Caco-2 (cell line): ENCODE data around the gene LIPC. TPM values are rescaled to one million over a fixed set of nuclear protein-coding genes. Genes with fewer than 3 reads are reported as not detected.

Experiments used
- BruUV-seq: library from RNA; stranded (reverse); fragments of 400-500 nt; replicated peaks from 2 replicates; lab custom pipeline; 2021; lab: Mats Ljungman, UMichigan
- CTCF ChIA-PET: fragments of 300-600 bp; sonication (Branson Sonifier 250); formaldehyde crosslinking; loops from one replicate; lab custom pipeline; 2022; ENCODE audit warnings: antibody characterized with exemption; lab: Charles Lee
- POLR2A ChIA-PET: fragments of 300-600 bp; sonication (Branson Sonifier 250); formaldehyde crosslinking; loops from one replicate; lab custom pipeline; 2022; ENCODE audit warnings: antibody characterized with exemption; lab: Charles Lee
- DNase-seq, 2 experiments: peaks; one replicate each; pipeline versions ENCODE4 v3.0.0 to v3.0.0-alpha.2; 2020 to 2022
- H3K27me3 ChIP-seq: replicated peaks from 2 replicates; pipeline ENCODE4 v1.6.0; 2011; ENCODE audit warnings: low read length; ENCODE audit not compliant: control insufficient read depth, insufficient read depth
- H3K36me3 ChIP-seq: 2 replicates; pipeline ENCODE4 v1.5.1; 2011; ENCODE audit warnings: low read length; ENCODE audit not compliant: control insufficient read depth, insufficient read depth
- H3K4me1 ChIP-seq: fragments of 250-450 bp; sonication (Bioruptor Pico); 2 replicates; pipeline ENCODE4 v1.5.1; 2020; ENCODE audit warnings: mild to moderate bottlenecking
- H3K4me3 ChIP-seq: 2 replicates; pipeline ENCODE4 v1.5.1; 2011; ENCODE audit warnings: low read depth, mild to moderate bottlenecking, control low read depth, low read length
- H3K9me3 ChIP-seq: fragments of 250-450 bp; sonication (Bioruptor Pico); 2 replicates; pipeline ENCODE4 v1.5.1; 2020; ENCODE audit warnings: mild to moderate bottlenecking, moderate library complexity
- H3K27ac Mint-ChIP-seq: one replicate; pipeline ENCODE4 v1.8.0; 2022; ENCODE audit warnings: mixed read lengths; ENCODE audit not compliant: unreplicated experiment
- H3K27me3 Mint-ChIP-seq: one replicate; pipeline ENCODE4 v1.8.0; 2022; ENCODE audit warnings: mixed read lengths; ENCODE audit not compliant: insufficient read depth, unreplicated experiment
- H3K36me3 Mint-ChIP-seq: one replicate; pipeline ENCODE4 v1.8.0; 2022; ENCODE audit warnings: mild to moderate bottlenecking, mixed read lengths; ENCODE audit not compliant: insufficient read depth, unreplicated experiment
- H3K4me1 Mint-ChIP-seq: one replicate; pipeline ENCODE4 v1.8.0; 2022; ENCODE audit warnings: low read depth, mixed read lengths; ENCODE audit not compliant: unreplicated experiment
- H3K4me3 Mint-ChIP-seq: one replicate; pipeline ENCODE4 v1.8.0; 2022; ENCODE audit warnings: mild to moderate bottlenecking, moderate library complexity, mixed read lengths; ENCODE audit not compliant: unreplicated experiment
- H3K9me3 Mint-ChIP-seq: one replicate; pipeline ENCODE4 v1.8.0; 2022; ENCODE audit warnings: mixed read lengths; ENCODE audit not compliant: unreplicated experiment
- CTCF ChIP-seq, 2 experiments: fragments of 200-600 bp in 1 of 2; IDR thresholded peaks; 1 replicate in 1 of 2; 2 replicates in 1 of 2; pipeline versions ENCODE4 v1.5.1 to v1.8.0; 2011 to 2022; ENCODE audit warnings: antibody characterized with exemption in 1 of 2, control low read depth in 1 of 2, inconsistent platforms in 1 of 2, low read depth in 1 of 2, low read length in 1 of 2, mild to moderate bottlenecking in 1 of 2, moderate library complexity in 1 of 2; ENCODE audit not compliant: insufficient read depth in 1 of 2, severe bottlenecking in 1 of 2, unreplicated experiment in 1 of 2
- intact Hi-C: fragments of 100-400 bp; cut with micrococcal nuclease; formaldehyde crosslinking; loops from one replicate; pipeline ENCODE4 v1.10.0; 2022; ENCODE audit not compliant: unreplicated experiment
- total RNA-seq: library from RNA; stranded (reverse); gene quantifications from 2 replicates; pipeline ENCODE4 v1.2.3, GENCODE V29; 2022

LIPC gene
- total RNA-seq, 1 experiment from 2014 or later, result 17.6 TPM

- Mint-ChIP-seq H3K9me3 (no peaks in the 10 kb centered on the region), H3K36me3 (no peaks in the 10 kb centered on the region), H3K27ac (no peak overlapping the region), H3K27me3 (no peaks in the 10 kb centered on the region), H3K4me1 (peaks cover 2% of the 10 kb centered on the region), H3K4me3 (no peak overlapping the region)
- no peak for TF ChIP-seq CTCF (IDR thresholded peaks at IDR 0.05; ENCODE audit: insufficient read depth in 1 of 2, low read depth in 1 of 2, low read length in 1 of 2, severe bottlenecking in 1 of 2, unreplicated experiment in 1 of 2)
- 0 out of 2 replicates have a peak, but pooled peaks cover 7% of the 10 kb centered on the region for H3K4me1 ChIP-seq
- BruUV-seq, result no TSS peak
- H3K9me3 ChIP-seq, result no peaks in the 10 kb centered on the region; the same call in 1 of the 2 replicates
- no peaks in the 10 kb centered on the region for H3K36me3 ChIP-seq
- ChIA-PET CTCF (no interaction called here), POLR2A (no interaction called here)
- intact Hi-C loops, result no loop called here
- no peaks in the 10 kb centered on the region for H3K27me3 ChIP-seq
- DNase-seq, result no peak
- no peak overlapping the region for H3K4me3 ChIP-seq
These were observed 129.5 kb downstream of the LIPC start for GRCh38 chr15:58561321-58561720.

DNA sequence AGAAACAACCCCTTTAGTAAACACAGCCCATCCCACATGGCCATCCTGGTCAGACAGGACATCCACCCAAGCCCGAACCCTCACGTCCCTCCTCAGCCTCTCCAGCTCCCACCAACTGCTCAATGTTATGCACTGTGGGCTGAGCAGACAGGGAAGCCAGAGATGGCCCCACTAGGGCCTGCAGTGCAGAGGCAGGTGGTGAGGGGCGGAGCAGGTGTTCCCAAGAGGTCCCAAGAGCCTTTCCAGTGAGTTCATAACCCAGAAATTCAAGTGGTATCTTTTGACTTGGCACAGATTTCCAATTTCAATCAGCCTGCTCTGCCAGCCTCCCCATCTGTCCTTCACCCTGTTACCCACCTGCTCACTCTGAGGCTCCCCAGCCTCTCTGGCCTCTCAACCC lies 130.3 kb downstream of the LIPC start:
- Mint-ChIP-seq H3K27ac (no peak overlapping the region), H3K27me3 (no peaks in the 10 kb centered on the region), H3K9me3 (no peaks in the 10 kb centered on the region), H3K4me3 (no peak overlapping the region), H3K36me3 (no peaks in the 10 kb centered on the region), H3K4me1 (no peaks in the 10 kb centered on the region)
- no peaks in the 10 kb centered on the region for H3K27me3 ChIP-seq
- intact Hi-C loops, result no loop called here
- DNase-seq, result no peak
- TF ChIP-seq CTCF (IDR thresholded peaks at IDR 0.05; ENCODE audit: insufficient read depth in 1 of 2, low read depth in 1 of 2, low read length in 1 of 2, severe bottlenecking in 1 of 2, unreplicated experiment in 1 of 2), result no peak
- H3K4me1 ChIP-seq, result 0 out of 2 replicates have a peak, but pooled peaks cover 7% of the 10 kb centered on the region
- no TSS peak for BruUV-seq
- CTCF ChIA-PET, result no interaction called here
- H3K36me3 ChIP-seq, result no peaks in the 10 kb centered on the region
- H3K9me3 ChIP-seq, result no peaks in the 10 kb centered on the region; the same call in 1 of the 2 replicates
- POLR2A ChIA-PET, result no interaction called here
- H3K4me3 ChIP-seq, result no peak overlapping the region

- no peak overlapping the region for H3K27ac Mint-ChIP-seq
- no peaks in the 10 kb centered on the region for H3K36me3 Mint-ChIP-seq
- DNase-seq, result no peak
- no peaks in the 10 kb centered on the region for H3K4me1 Mint-ChIP-seq
- CTCF ChIA-PET, result no interaction called here
- Histone ChIP-seq H3K9me3 (no peaks in the 10 kb centered on the region; the same call in none of the 2 replicates), H3K4me1 (0 out of 2 replicates have a peak, but pooled peaks cover 7% of the 10 kb centered on the region), H3K27me3 (no peaks in the 10 kb centered on the region), H3K36me3 (no peaks in the 10 kb centered on the region), H3K4me3 (no peak overlapping the region)
- H3K9me3 Mint-ChIP-seq, result no peaks in the 10 kb centered on the region
- H3K27me3 Mint-ChIP-seq, result no peaks in the 10 kb centered on the region
- intact Hi-C loops, result no loop called here
- POLR2A ChIA-PET, result no interaction called here
- no peak for TF ChIP-seq CTCF (IDR thresholded peaks at IDR 0.05; ENCODE audit: insufficient read depth in 1 of 2, low read depth in 1 of 2, low read length in 1 of 2, severe bottlenecking in 1 of 2, unreplicated experiment in 1 of 2)
- BruUV-seq, result no TSS peak
- H3K4me3 Mint-ChIP-seq, result no peak overlapping the region
These were observed 133.2 kb downstream of the LIPC start for GRCh38 chr15:58564981-58565380.
